GM18526 (cell line): ENCODE data around the gene LCN2.

ENCODE experiments used
- POLR2A ChIP-seq: IDR thresholded peaks from 3 replicates; pipeline ENCODE4 v1.6.1; 2011; ENCODE audit not compliant: insufficient read length; ENCODE audit errors: extremely low read depth

LCN2 gene

GRCh38 chr9:128149001-128149701 lies at the start of gene LCN2:
TSS of gene LCN2 (plus strand) at chr9:128149453. CDS start at chr9:128149526, 73 bp downstream.
- no peak for TF ChIP-seq POLR2A

- no peak for TF ChIP-seq POLR2A
Observed at GRCh38 chr9:128099932-128100491, 49.2 kb upstream of the LCN2 start.

- no peak for TF ChIP-seq POLR2A
Observed at GRCh38 chr9:128100581-128100980, 48.7 kb upstream of the LCN2 start.

GRCh38 chr9:128101231-128101661 lies 48.0 kb upstream of the LCN2 start:
- TF ChIP-seq POLR2A = no peak

GRCh38 chr9:128101690-128102089 lies 47.6 kb upstream of the LCN2 start:
- TF ChIP-seq POLR2A = no peak

- TF ChIP-seq POLR2A = no peak
Observed at GRCh38 chr9:128102196-128102595, 47.1 kb upstream of the LCN2 start.

GRCh38 chr9:128102861-128103588 lies 46.2 kb upstream of the LCN2 start:
- no peak for TF ChIP-seq POLR2A

GRCh38 chr9:128103589-128103962 lies 45.7 kb upstream of the LCN2 start:
- TF ChIP-seq POLR2A = no peak

- TF ChIP-seq POLR2A = no peak
Observed at GRCh38 chr9:128104171-128104618, 45.1 kb upstream of the LCN2 start.

GRCh38 chr9:128105538-128106175 lies 43.6 kb upstream of the LCN2 start:
- TF ChIP-seq POLR2A = no peak

GRCh38 chr9:128106181-128106939 lies 42.9 kb upstream of the LCN2 start:
- TF ChIP-seq POLR2A = no peak

- TF ChIP-seq POLR2A = no peak
Observed at GRCh38 chr9:128106940-128107467, 42.2 kb upstream of the LCN2 start.

GRCh38 chr9:128107468-128108268 lies 41.6 kb upstream of the LCN2 start:
- no peak for TF ChIP-seq POLR2A

- no peak for TF ChIP-seq POLR2A
Observed at GRCh38 chr9:128108269-128109049, 40.8 kb upstream of the LCN2 start.
